IMR-90 (cell line): ENCODE data around the gene PRSS38. TPM values are rescaled to one million over a fixed set of nuclear protein-coding genes. Genes with fewer than 3 reads are reported as not detected.
A peak's percentile ranks its signal among the peaks of the same experiment; 100 is the strongest.

Experiments
- ATAC-seq: fragments of 200-7000 bp; cut with Tn5 transposase; 2 replicates; pipeline ENCODE4 v1.9.1; 2020; ENCODE audit warnings: low read depth, mild to moderate bottlenecking, moderate library complexity
- BruUV-seq: library from RNA; stranded (reverse); fragments of 400-500 nt; replicated peaks from 2 replicates; lab custom pipeline; 2021; lab: Mats Ljungman, UMichigan
- CTCF ChIA-PET: fragments of 300-600 bp; formaldehyde crosslinking; extraction: SDS; loops from one replicate; lab custom pipeline; 2021; ENCODE audit warnings: antibody characterized with exemption; lab: Yijun Ruan, JAX
- POLR2A ChIA-PET: fragments of 300-600 bp; sonication (Branson Sonifier 250); formaldehyde crosslinking; loops from one replicate; lab custom pipeline; 2022; ENCODE audit warnings: antibody characterized with exemption; ENCODE audit not compliant: unreplicated experiment; lab: Charles Lee
- DNase-seq: peaks from one replicate; pipeline ENCODE4 v3.0.0; 2013
- H2AFZ ChIP-seq: replicated peaks from 2 replicates; pipeline ENCODE3; 2013; ENCODE audit warnings: low read length, mild to moderate bottlenecking; ENCODE audit not compliant: poor library complexity
- H2AK5ac ChIP-seq: 2 replicates; pipeline ENCODE4 v1.6.1; 2013; ENCODE audit warnings: low read depth, low read length, inconsistent platforms
- H2AK9ac ChIP-seq: replicated peaks from 2 replicates; pipeline ENCODE3; 2013; ENCODE audit warnings: mild to moderate bottlenecking, low read depth, low read length, moderate library complexity; ENCODE audit not compliant: poor library complexity
- H2BK120ac ChIP-seq: 2 replicates; pipeline ENCODE4 v1.6.1; 2013; ENCODE audit warnings: low read depth, low read length, inconsistent platforms
- H2BK15ac ChIP-seq: 3 replicates; pipeline ENCODE4 v1.6.1; 2013; ENCODE audit warnings: low read depth, low read length, inconsistent platforms
- H2BK20ac ChIP-seq: 2 replicates; pipeline ENCODE4 v1.6.1; 2013; ENCODE audit warnings: low read depth, mild to moderate bottlenecking, inconsistent platforms, low read length, moderate library complexity
- H2BK5ac ChIP-seq: 2 replicates; pipeline ENCODE4 v1.6.1; 2013; ENCODE audit warnings: mild to moderate bottlenecking, low read depth, low read length, inconsistent platforms; ENCODE audit not compliant: poor library complexity, severe bottlenecking
- H3K14ac ChIP-seq: replicated peaks from 2 replicates; pipeline ENCODE4 v1.6.1; 2013; ENCODE audit warnings: low read depth, low read length, inconsistent platforms
- H3K18ac ChIP-seq: 2 replicates; pipeline ENCODE4 v1.6.1; 2013; ENCODE audit warnings: low read depth, low read length, control low read depth
- H3K23ac ChIP-seq: 2 replicates; pipeline ENCODE4 v1.6.1; 2013; ENCODE audit warnings: low read depth, low read length, inconsistent platforms
- H3K27ac ChIP-seq: 2 replicates; pipeline ENCODE4 v1.5.1; 2013; ENCODE audit warnings: mild to moderate bottlenecking, control low read depth, low read length; ENCODE audit not compliant: insufficient read depth
- H3K27me3 ChIP-seq: 2 replicates; pipeline ENCODE4 v1.6.1; 2013; ENCODE audit warnings: low read length; ENCODE audit not compliant: control insufficient read depth, insufficient read depth
- H3K36me3 ChIP-seq: 2 replicates; pipeline ENCODE4 v1.6.1; 2013; ENCODE audit warnings: low read length, mixed read lengths; ENCODE audit not compliant: control insufficient read depth, insufficient read depth
- H3K4ac ChIP-seq: 2 replicates; pipeline ENCODE4 v1.6.1; 2013; ENCODE audit warnings: low read depth, low read length, inconsistent platforms
- H3K4me1 ChIP-seq: 2 replicates; pipeline ENCODE4 v1.6.1; 2013; ENCODE audit warnings: low read length, mixed read lengths; ENCODE audit not compliant: control insufficient read depth, insufficient read depth
- H3K4me2 ChIP-seq: 2 replicates; pipeline ENCODE4 v1.6.1; 2013; ENCODE audit warnings: low read depth, mild to moderate bottlenecking, control low read depth, low read length, moderate library complexity
- H3K4me3 ChIP-seq: 2 replicates; pipeline ENCODE4 v1.5.1; 2013; ENCODE audit warnings: low read depth, mild to moderate bottlenecking, control low read depth, low read length, moderate library complexity; ENCODE audit not compliant: insufficient read depth
- H3K56ac ChIP-seq: 2 replicates; pipeline ENCODE4 v1.6.1; 2013; ENCODE audit warnings: low read length, inconsistent platforms; ENCODE audit not compliant: insufficient read depth; ENCODE audit errors: extremely low read depth
- H3K79me1 ChIP-seq, 2 experiments: 2 replicates each; pipeline ENCODE4 v1.6.1; 2013; ENCODE audit warnings: low read length in 2 of 2, inconsistent platforms in 1 of 2, low read depth in 1 of 2
- H3K9ac ChIP-seq: 2 replicates; pipeline ENCODE4 v1.6.1; 2013; ENCODE audit warnings: low read depth, low read length, control low read depth
- H3K9me1 ChIP-seq: 2 replicates; pipeline ENCODE4 v1.6.1; 2013; ENCODE audit warnings: low read length, inconsistent platforms; ENCODE audit not compliant: insufficient read depth
- H3K9me3 ChIP-seq: 2 replicates; pipeline ENCODE4 v1.6.1; 2013; ENCODE audit warnings: low read length; ENCODE audit not compliant: control insufficient read depth, insufficient read depth
- H4K20me1 ChIP-seq: 2 replicates; pipeline ENCODE4 v1.6.1; 2013; ENCODE audit warnings: low read length, inconsistent platforms; ENCODE audit not compliant: insufficient read depth
- H4K5ac ChIP-seq: 2 replicates; pipeline ENCODE4 v1.6.1; 2013; ENCODE audit warnings: mild to moderate bottlenecking, low read depth, low read length, control low read depth
- H4K8ac ChIP-seq, 2 experiments: 2 replicates each; pipeline ENCODE4 v1.6.1; 2013; ENCODE audit warnings: low read depth in 2 of 2, low read length in 2 of 2, control low read depth in 1 of 2, inconsistent platforms in 1 of 2
- H4K91ac ChIP-seq: 2 replicates; pipeline ENCODE4 v1.6.1; 2013; ENCODE audit warnings: low read depth, low read length, inconsistent platforms; ENCODE audit not compliant: insufficient read depth
- BHLHE40 ChIP-seq: fragments of 150-350 bp; IDR thresholded peaks from 2 replicates; pipeline ENCODE4 v1.6.1; 2016; ENCODE audit warnings: mild to moderate bottlenecking, low read depth, low read length
- CEBPB ChIP-seq: IDR thresholded peaks from 2 replicates; pipeline ENCODE4 v1.6.1; 2012; ENCODE audit warnings: low read depth, low read length, improper control_type of control experiment
- CHD1 ChIP-seq: IDR thresholded peaks from 2 replicates; pipeline ENCODE4 v1.6.1; 2012; ENCODE audit warnings: low read depth, low read length, improper control_type of control experiment
- ELK1 ChIP-seq: fragments of 150-350 bp; IDR thresholded peaks from 2 replicates; pipeline ENCODE4 v1.6.1; 2016; ENCODE audit warnings: low read depth, mild to moderate bottlenecking, low read length, moderate library complexity, borderline replicate concordance
- FOS ChIP-seq: fragments of 150-350 bp; IDR thresholded peaks from 2 replicates; pipeline ENCODE4 v1.6.1; 2016; ENCODE audit warnings: low read depth, low read length
- MAFK ChIP-seq: IDR thresholded peaks from 2 replicates; pipeline ENCODE4 v1.6.1; 2012; ENCODE audit warnings: low read depth, low read length, improper control_type of control experiment
- MAZ ChIP-seq: IDR thresholded peaks from 2 replicates; pipeline ENCODE4 v1.6.1; 2012; ENCODE audit warnings: low read depth, mild to moderate bottlenecking, low read length, improper control_type of control experiment, moderate library complexity, borderline replicate concordance
- MXI1 ChIP-seq: IDR thresholded peaks from 2 replicates; pipeline ENCODE4 v1.6.1; 2012; ENCODE audit warnings: low read depth, mild to moderate bottlenecking, low read length, moderate library complexity, borderline replicate concordance
- NFE2L2 ChIP-seq: fragments of 150-350 bp; IDR thresholded peaks from 2 replicates; pipeline ENCODE4 v1.6.1; 2016; ENCODE audit warnings: low read depth, mild to moderate bottlenecking, low read length
- POLR2A ChIP-seq: IDR thresholded peaks from 2 replicates; pipeline ENCODE4 v1.6.1; 2012; ENCODE audit warnings: mild to moderate bottlenecking, low read depth, low read length
- RAD21 ChIP-seq: IDR thresholded peaks from 2 replicates; pipeline ENCODE4 v1.6.1; 2012; ENCODE audit warnings: low read length, improper control_type of control experiment
- RCOR1 ChIP-seq: IDR thresholded peaks from 2 replicates; pipeline ENCODE4 v1.6.1; 2012; ENCODE audit warnings: mild to moderate bottlenecking, low read length, improper control_type of control experiment; ENCODE audit not compliant: insufficient replicate concordance
- RFX5 ChIP-seq: IDR thresholded peaks from 2 replicates; pipeline ENCODE4 v1.8.0; 2012; ENCODE audit warnings: low read depth, mild to moderate bottlenecking, low read length, moderate library complexity
- SMC3 ChIP-seq: fragments of 150-350 bp; IDR thresholded peaks from 2 replicates; pipeline ENCODE4 v1.6.1; 2016; ENCODE audit warnings: low read depth, mild to moderate bottlenecking, antibody characterized with exemption, low read length, moderate library complexity
- WGBS, 2 experiments: methylation state at CpG; one replicate each; pipeline versions ENCODE4 v1.1.5 to v1.1.7; 2013; ENCODE audit warnings: missing lambda C conversion rate in 2 of 2; ENCODE audit not compliant: insufficient read length in 1 of 2; ENCODE audit errors: extremely low coverage in 2 of 2; 5-methylcytosine and 5-hydroxymethylcytosine counted together
- dilution Hi-C: fragments of 300-500 bp; cut with HindIII; formaldehyde crosslinking; loops from one replicate; pipeline ENCODE4 v1.14.3; 2018; ENCODE audit warnings: low sequenced_read_pairs; ENCODE audit not compliant: unreplicated experiment
- in situ Hi-C: fragments of 300-500 bp; cut with MboI; formaldehyde crosslinking; loops from 3 replicates; pipeline ENCODE4 v1.14.3; 2019; ENCODE audit warnings: low sequenced_read_pairs, inconsistent platforms, mixed read lengths
- intact Hi-C: fragments of 100-400 bp; cut with micrococcal nuclease; formaldehyde crosslinking; loops from 2 replicates; pipeline ENCODE4 v1.10.0; 2022
- polyA plus RNA-seq, 3 experiments: library from polyadenylated mRNA; depleted of rRNA; stranded (reverse); fragments of >200 nt; gene quantifications; 2 replicates each; pipeline ENCODE4 v1.2.3, GENCODE V29; 2012; ENCODE audit warnings: low replicate concordance in 1 of 3
- total RNA-seq: library from RNA; depleted of rRNA; stranded (reverse); fragments of >200 nt; gene quantifications from 2 replicates; pipeline ENCODE4 v1.2.3, GENCODE V29; 2012
- TF ChIP-seq, protein P1 (sequence below): conservative IDR thresholded peaks from 2 replicates; pipeline ENCODE4 v1.5.1; 2012; ENCODE audit warnings: mild to moderate bottlenecking, low read depth, low read length, improper control_type of control experiment

PRSS38 gene
- total and polyA plus RNA-seq, 2 of the 4 experiments (the other 2 are of a cell fraction) = not detected

- H3K79me1 ChIP-seq = peaks cover 0 to 10% of the 10 kb centered on the region in 2 experiments; a peak in 2 of 4 replicates
- 0 out of 4 replicates have a peak overlapping the region, but pooled peaks of 1 of the 2 experiments have one; percentile 7 for H4K8ac ChIP-seq
- 64% methylated on average over 26 of the region's 42 CpGs; no CpG with 5 or more reads in 1 of the 2 experiments for WGBS, 2 experiments
- H3K36me3 ChIP-seq = peaks cover 9% of the 10 kb centered on the region; the same call in 1 of the 2 replicates
- DNase-seq (no peak), ATAC-seq (peak; percentile 30)
- intact Hi-C loops (no loop called here), dilution Hi-C loops (no loop called here), in situ Hi-C loops (no loop called here)
- BruUV-seq = no TSS peak
- H3K56ac ChIP-seq = no peak overlapping the region
- H2BK20ac ChIP-seq = no peak overlapping the region
- TF ChIP-seq POLR2A (no peak), RAD21 (no peak), CHD1 (no peak), ELK1 (no peak), MXI1 (no peak), NFE2L2 (no peak), MAFK (no peak), SMC3 (no peak), MAZ (no peak), BHLHE40 (no peak), RCOR1 (no peak), RFX5 (no peak), CEBPB (no peak), FOS (no peak)
- TF ChIP-seq, protein P1, sequence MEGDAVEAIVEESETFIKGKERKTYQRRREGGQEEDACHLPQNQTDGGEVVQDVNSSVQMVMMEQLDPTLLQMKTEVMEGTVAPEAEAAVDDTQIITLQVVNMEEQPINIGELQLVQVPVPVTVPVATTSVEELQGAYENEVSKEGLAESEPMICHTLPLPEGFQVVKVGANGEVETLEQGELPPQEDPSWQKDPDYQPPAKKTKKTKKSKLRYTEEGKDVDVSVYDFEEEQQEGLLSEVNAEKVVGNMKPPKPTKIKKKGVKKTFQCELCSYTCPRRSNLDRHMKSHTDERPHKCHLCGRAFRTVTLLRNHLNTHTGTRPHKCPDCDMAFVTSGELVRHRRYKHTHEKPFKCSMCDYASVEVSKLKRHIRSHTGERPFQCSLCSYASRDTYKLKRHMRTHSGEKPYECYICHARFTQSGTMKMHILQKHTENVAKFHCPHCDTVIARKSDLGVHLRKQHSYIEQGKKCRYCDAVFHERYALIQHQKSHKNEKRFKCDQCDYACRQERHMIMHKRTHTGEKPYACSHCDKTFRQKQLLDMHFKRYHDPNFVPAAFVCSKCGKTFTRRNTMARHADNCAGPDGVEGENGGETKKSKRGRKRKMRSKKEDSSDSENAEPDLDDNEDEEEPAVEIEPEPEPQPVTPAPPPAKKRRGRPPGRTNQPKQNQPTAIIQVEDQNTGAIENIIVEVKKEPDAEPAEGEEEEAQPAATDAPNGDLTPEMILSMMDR = no peak
- no peak overlapping the region for H2BK5ac ChIP-seq
- no peak overlapping the region for H3K4ac ChIP-seq
- CTCF ChIA-PET = interaction anchor here (0.5 to 1.6 kb wide), 3 partner anchors 13 to 178 kb away, joined by 3 to 6 read pairs (median 5); no protein-coding TSS in a partner anchor
- peaks cover 16% of the 10 kb centered on the region for H3K4me1 ChIP-seq
- no peak overlapping the region for H4K91ac ChIP-seq
- no peak overlapping the region for H3K4me2 ChIP-seq
- no peak overlapping the region for H2AFZ ChIP-seq
- peaks cover 9% of the 10 kb centered on the region; the same call in 1 of the 2 replicates for H4K20me1 ChIP-seq
- no peak overlapping the region for H4K5ac ChIP-seq
- POLR2A ChIA-PET = no interaction called here
- no peaks in the 10 kb centered on the region for H3K27me3 ChIP-seq
- H3K14ac ChIP-seq = no peak overlapping the region
- no peak overlapping the region for H3K23ac ChIP-seq
- H3K9ac ChIP-seq = no peak overlapping the region
- H3K4me3 ChIP-seq = no peak overlapping the region
- no peak overlapping the region for H2BK120ac ChIP-seq
- no peak overlapping the region; the same call in 1 of the 2 replicates for H2AK5ac ChIP-seq
- no peak overlapping the region for H3K27ac ChIP-seq
- no peak overlapping the region for H2AK9ac ChIP-seq
- H3K9me1 ChIP-seq = peaks cover 21% of the 10 kb centered on the region
- H3K18ac ChIP-seq = no peak overlapping the region
- H2BK15ac ChIP-seq = no peak overlapping the region
- no peaks in the 10 kb centered on the region for H3K9me3 ChIP-seq
Observed at GRCh38 chr1:227774821-227775661, 40.4 kb upstream of the PRSS38 start.
